ENCODE data around the gene DIPK1B. TPM values are rescaled to one million over a fixed set of nuclear protein-coding genes. Genes with fewer than 3 reads are reported as not detected.

The DIPK1B gene
- polyA plus RNA-seq, 1 of the 3 experiments (the other 2 are of a cell fraction) = 24.5 TPM

DNA sequence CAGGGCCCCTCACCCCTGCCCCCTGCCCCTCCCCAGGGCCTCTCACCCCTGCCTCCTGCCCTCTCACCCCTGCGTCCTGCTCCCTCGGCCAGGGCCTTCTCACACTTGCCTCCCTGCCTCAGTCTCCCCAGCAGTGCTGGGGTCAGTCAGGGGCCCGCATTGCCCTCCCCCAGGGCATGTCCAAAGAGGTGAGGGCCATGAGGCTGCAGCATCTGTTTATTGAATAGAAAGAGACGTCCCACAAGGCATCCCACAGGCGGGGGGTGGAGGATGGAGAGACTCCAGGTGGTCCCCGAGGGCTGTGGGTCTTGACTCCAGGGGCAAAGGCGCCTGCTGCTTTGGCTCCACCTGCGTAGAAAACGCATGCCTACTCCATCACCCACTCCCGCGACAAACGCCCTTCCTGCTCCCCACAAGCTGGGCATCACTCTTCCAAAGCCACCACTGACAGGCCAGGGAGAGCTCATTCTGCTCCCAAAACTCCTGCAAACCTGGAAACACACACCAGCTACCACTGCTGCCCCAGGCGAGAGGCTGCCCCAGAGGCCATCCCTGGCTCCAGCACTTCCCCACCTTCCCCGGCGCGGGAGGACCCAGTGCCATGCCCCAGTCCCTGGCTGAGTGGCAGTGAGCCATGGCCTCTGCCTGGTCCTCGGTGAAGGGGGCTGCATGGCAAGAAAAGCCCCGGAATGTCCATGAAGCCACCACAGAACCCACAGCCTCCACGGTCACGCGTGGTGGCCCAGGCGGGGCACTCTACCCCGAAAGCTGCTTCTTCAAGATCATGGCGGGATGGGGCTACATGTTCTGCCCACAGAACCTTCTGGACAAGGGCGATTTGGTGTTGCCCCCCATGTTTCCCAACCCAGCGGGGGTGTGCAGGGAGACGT is 47.3 kb downstream of the DIPK1B start:
- no peaks in the 10 kb centered on the region for H3K27me3 ChIP-seq (ENCODE audit: insufficient read depth)
- H3K9ac ChIP-seq = no peak overlapping the region
- TF ChIP-seq MEF2A (IDR thresholded peaks at IDR 0.05; ENCODE audit: borderline replicate concordance, low read depth) (no peak), SIN3A (IDR thresholded peaks at IDR 0.05; ENCODE audit: borderline replicate concordance, low read depth, low read length) (no peak), RAD21 (IDR thresholded peaks at IDR 0.05; ENCODE audit: low read length) (no peak), ELF1 (IDR thresholded peaks at IDR 0.05) (no peak), FOSL2 (IDR thresholded peaks at IDR 0.05; ENCODE audit: borderline replicate concordance, low read depth) (no peak), RFX5 (IDR thresholded peaks at IDR 0.05; ENCODE audit: low read length) (no peak), USF2 (IDR thresholded peaks at IDR 0.05; ENCODE audit: borderline replicate concordance, low read depth, low read length) (no peak), POLR2AphosphoS5 (IDR thresholded peaks at IDR 0.05; ENCODE audit: low read depth, low read length) (no peak), FOXM1 (IDR thresholded peaks at IDR 0.05; ENCODE audit: low read depth) (no peak), CTCF (IDR thresholded peaks at IDR 0.05) (no peak), EZH2phosphoT487 (IDR thresholded peaks at IDR 0.05; ENCODE audit: borderline replicate concordance, low read depth) (no peak), NRF1 (IDR thresholded peaks at IDR 0.05; ENCODE audit: low read depth, low read length) (no peak)
- TF ChIP-seq, protein P1, sequence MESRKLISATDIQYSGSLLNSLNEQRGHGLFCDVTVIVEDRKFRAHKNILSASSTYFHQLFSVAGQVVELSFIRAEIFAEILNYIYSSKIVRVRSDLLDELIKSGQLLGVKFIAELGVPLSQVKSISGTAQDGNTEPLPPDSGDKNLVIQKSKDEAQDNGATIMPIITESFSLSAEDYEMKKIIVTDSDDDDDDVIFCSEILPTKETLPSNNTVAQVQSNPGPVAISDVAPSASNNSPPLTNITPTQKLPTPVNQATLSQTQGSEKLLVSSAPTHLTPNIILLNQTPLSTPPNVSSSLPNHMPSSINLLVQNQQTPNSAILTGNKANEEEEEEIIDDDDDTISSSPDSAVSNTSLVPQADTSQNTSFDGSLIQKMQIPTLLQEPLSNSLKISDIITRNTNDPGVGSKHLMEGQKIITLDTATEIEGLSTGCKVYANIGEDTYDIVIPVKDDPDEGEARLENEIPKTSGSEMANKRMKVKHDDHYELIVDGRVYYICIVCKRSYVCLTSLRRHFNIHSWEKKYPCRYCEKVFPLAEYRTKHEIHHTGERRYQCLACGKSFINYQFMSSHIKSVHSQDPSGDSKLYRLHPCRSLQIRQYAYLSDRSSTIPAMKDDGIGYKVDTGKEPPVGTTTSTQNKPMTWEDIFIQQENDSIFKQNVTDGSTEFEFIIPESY (IDR thresholded peaks at IDR 0.05; ENCODE audit: borderline replicate concordance, low read depth) = no peak
- H3K9me2 ChIP-seq = no peaks in the 10 kb centered on the region
- H3K4me3 ChIP-seq (ENCODE audit: low read depth in 2 of 2, low read length in 1 of 2) = no peak overlapping the region
- H3F3A ChIP-seq (replicated peaks; ENCODE audit: insufficient read depth) = no peaks in the 10 kb centered on the region
- no peak for DNase-seq
- no peak overlapping the region for H2AFZ ChIP-seq (ENCODE audit: low read depth)
- no peaks in the 10 kb centered on the region for H3K9me3 ChIP-seq
- H3K4me2 ChIP-seq = no peak overlapping the region
- ChIA-PET POLR2A (no interaction called here), CTCF (interaction anchor here (0.6 to 4.8 kb wide), 16 partner anchors 11 to 275 kb away, joined by 3 to 53 read pairs (median 4); partner anchors contain the start of genes CCDC183 and LCN6)
- no peaks in the 10 kb centered on the region for H3K36me3 ChIP-seq (replicated peaks in 1 of 2; ENCODE audit: control insufficient read depth in 1 of 2, insufficient read depth in 2 of 2, low read length in 1 of 2)
- no peaks in the 10 kb centered on the region for H3K79me2 ChIP-seq (ENCODE audit: insufficient read depth)
- peaks cover 0 to 16% of the 10 kb centered on the region in 2 experiments; a peak in 1 of 4 replicates for H3K4me1 ChIP-seq (ENCODE audit: control insufficient read depth in 1 of 2, insufficient read depth in 2 of 2, low read depth in 1 of 2, low read length in 1 of 2)
- H3K27ac ChIP-seq (ENCODE audit: low read depth in 2 of 2, low read length in 1 of 2) = no peak overlapping the region
- WGBS (ENCODE audit: low lambda C conversion rate) = 89% methylated on average over 16 of the region's 27 CpGs
- no peaks in the 10 kb centered on the region for H4K20me1 ChIP-seq (ENCODE audit: insufficient read depth)

Measured in SK-N-SH (cell line).